Upper lobe of right lung (tissue), 1 donor: ENCODE measurements around the gene ZNF175. TPM values are rescaled to one million over a fixed set of nuclear protein-coding genes. Genes with fewer than 3 reads are reported as not detected.

Source experiments
- ATAC-seq: fragments of 200-7000 bp; cut with Tn5 transposase; one replicate; pipeline ENCODE4 v1.9.1; 2020; ENCODE audit warnings: mild to moderate bottlenecking, moderate library complexity
- DNase-seq: peaks from one replicate; pipeline ENCODE4 v3.0.0-alpha.2; 2020
- H3K27ac ChIP-seq: fragments of 200-600 bp; one replicate; pipeline ENCODE4 v1.8.0; 2022
- H3K27me3 ChIP-seq: fragments of 200-600 bp; one replicate; pipeline ENCODE4 v1.8.0; 2022; ENCODE audit warnings: mild to moderate bottlenecking
- H3K36me3 ChIP-seq: fragments of 200-600 bp; one replicate; pipeline ENCODE4 v1.8.0; 2022
- H3K4me1 ChIP-seq: fragments of 200-600 bp; one replicate; pipeline ENCODE4 v1.8.0; 2022
- H3K4me3 ChIP-seq: fragments of 200-600 bp; one replicate; pipeline ENCODE4 v1.8.0; 2022; ENCODE audit warnings: mild to moderate bottlenecking
- H3K9me3 ChIP-seq: fragments of 200-600 bp; one replicate; pipeline ENCODE4 v1.8.0; 2022
- CTCF ChIP-seq: fragments of 200-600 bp; IDR thresholded peaks from one replicate; pipeline ENCODE4 v1.8.0; 2022; ENCODE audit warnings: antibody characterized with exemption
- intact Hi-C: fragments of 100-400 bp; cut with DNase I; formaldehyde crosslinking; loops from one replicate; pipeline ENCODE4 v1.11.0; 2022
- total RNA-seq: library from RNA; stranded (reverse); fragmentation: NEBNext Ultra II Directional; extraction: Animal tissue kit (Norgen Biotek cat#: 25700); gene quantifications from one replicate; pipeline ENCODE4 v1.2.1, GENCODE V29; 2021
- donor health status: DM: no; HTN: yes; CAD: no; lungs with severe emphysema.

Gene ZNF175
- total RNA-seq, 1 donor from 2014 or later: 13.8 TPM

DNA sequence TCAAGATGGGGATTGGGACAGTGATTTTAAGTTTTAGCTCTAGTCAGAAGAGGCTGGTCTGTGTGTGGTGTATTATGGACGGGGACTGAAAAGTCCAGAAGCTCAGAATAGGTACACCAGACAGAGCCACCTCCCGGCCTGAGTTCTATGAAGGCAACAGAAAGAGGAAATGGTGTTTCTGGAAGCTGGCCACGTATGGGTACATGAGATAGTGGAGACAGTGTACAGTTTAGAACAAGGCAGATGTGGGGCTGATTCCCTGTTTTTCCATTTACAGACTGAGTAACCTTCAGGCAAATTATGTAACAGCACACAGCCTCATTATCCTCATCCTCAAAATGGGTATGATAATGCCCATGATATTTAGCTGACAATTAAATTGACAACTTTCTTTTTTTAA lies 1.3 kb downstream of the ZNF175 start:
- Histone ChIP-seq H3K4me3 (peak overlapping the region; percentile 74), H3K9me3 (no peaks in the 10 kb centered on the region), H3K27me3 (no peaks in the 10 kb centered on the region), H3K4me1 (peaks cover 18% of the 10 kb centered on the region), H3K27ac (no peak overlapping the region), H3K36me3 (peaks cover 31% of the 10 kb centered on the region)
- TF ChIP-seq CTCF: no peak
- ATAC-seq (no peak), DNase-seq (no peak)
- intact Hi-C loops: no loop called here

- peaks cover 18% of the 10 kb centered on the region for H3K4me1 ChIP-seq
- H3K4me3 ChIP-seq: no peak overlapping the region
- no peaks in the 10 kb centered on the region for H3K27me3 ChIP-seq
- H3K36me3 ChIP-seq: peaks cover 31% of the 10 kb centered on the region
- TF ChIP-seq CTCF: no peak
- intact Hi-C loops: no loop called here
- H3K27ac ChIP-seq: no peak overlapping the region
- DNase-seq (no peak), ATAC-seq (no peak)
- H3K9me3 ChIP-seq: no peaks in the 10 kb centered on the region
Measured at GRCh38 chr19:51572908-51573307, 1.8 kb downstream of the ZNF175 start.

- Histone ChIP-seq H3K4me3 (no peak overlapping the region), H3K27ac (no peak overlapping the region), H3K36me3 (peaks cover 35% of the 10 kb centered on the region), H3K27me3 (no peaks in the 10 kb centered on the region), H3K4me1 (peaks cover 18% of the 10 kb centered on the region), H3K9me3 (no peaks in the 10 kb centered on the region)
- TF ChIP-seq CTCF: no peak
- DNase-seq (no peak), ATAC-seq (no peak)
- intact Hi-C loops: no loop called here
Measured at GRCh38 chr19:51573331-51573730, 2.2 kb downstream of the ZNF175 start.

DNA sequence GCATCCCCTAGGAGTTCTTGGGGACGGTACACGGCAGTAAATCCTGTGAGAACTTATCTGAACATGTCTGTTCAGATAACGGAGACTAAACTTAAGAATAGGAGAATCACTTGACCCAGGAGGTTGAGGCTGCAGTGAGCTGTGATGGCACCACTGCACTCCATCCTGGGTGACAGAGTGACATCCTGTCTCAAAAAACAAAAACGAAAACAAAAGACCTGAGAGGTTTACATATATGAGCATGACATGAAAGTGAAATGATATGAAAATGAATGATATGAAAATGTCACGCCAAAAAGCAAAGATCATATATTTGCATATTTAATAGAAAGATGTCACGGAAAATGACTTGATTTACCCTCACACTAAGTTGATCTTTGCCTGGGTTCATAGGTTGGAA lies 5.8 kb downstream of the ZNF175 start:
- Histone ChIP-seq H3K36me3 (peaks cover 52% of the 10 kb centered on the region), H3K4me3 (no peak overlapping the region), H3K9me3 (no peaks in the 10 kb centered on the region), H3K4me1 (peaks cover 15% of the 10 kb centered on the region), H3K27ac (no peak overlapping the region), H3K27me3 (no peaks in the 10 kb centered on the region)
- DNase-seq (no peak), ATAC-seq (no peak)
- intact Hi-C loops: no loop called here
- TF ChIP-seq CTCF: no peak

DNA sequence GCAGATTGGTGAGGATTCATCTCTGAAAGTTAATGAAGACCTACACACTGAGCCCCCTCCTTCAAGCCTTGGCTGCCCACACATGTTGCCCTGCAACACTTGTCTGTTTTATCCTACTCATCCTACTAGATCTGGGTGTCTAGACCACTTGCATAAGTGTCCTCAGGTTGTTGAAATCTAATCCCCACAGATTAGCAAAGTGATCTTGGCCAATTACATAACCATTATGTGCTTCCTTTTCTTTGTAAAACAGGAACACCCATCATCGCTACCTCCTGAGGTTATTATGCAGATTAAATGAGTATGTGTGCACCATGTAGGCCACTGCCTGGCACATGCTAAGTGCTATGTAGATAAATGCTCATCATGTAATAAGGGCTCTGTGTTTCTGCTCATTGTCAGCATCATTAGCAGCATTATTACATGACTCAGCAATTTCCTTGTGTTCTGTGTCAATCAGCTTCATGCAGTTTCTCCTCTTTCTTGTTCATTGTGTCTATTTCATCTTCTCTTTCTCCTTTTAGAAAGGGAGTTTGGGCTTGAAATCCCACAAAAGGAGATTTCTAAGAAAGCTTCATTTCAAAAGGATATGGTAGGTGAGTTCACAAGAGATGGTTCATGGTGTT lies 15.1 kb downstream of the ZNF175 start:
- ATAC-seq (peak; percentile 56), DNase-seq (no peak)
- Histone ChIP-seq H3K4me3 (no peak overlapping the region), H3K36me3 (peaks cover 54% of the 10 kb centered on the region), H3K9me3 (peaks cover 6% of the 10 kb centered on the region), H3K4me1 (no peaks in the 10 kb centered on the region), H3K27ac (no peak overlapping the region), H3K27me3 (no peaks in the 10 kb centered on the region)
- TF ChIP-seq CTCF: no peak
- intact Hi-C loops: no loop called here

DNA sequence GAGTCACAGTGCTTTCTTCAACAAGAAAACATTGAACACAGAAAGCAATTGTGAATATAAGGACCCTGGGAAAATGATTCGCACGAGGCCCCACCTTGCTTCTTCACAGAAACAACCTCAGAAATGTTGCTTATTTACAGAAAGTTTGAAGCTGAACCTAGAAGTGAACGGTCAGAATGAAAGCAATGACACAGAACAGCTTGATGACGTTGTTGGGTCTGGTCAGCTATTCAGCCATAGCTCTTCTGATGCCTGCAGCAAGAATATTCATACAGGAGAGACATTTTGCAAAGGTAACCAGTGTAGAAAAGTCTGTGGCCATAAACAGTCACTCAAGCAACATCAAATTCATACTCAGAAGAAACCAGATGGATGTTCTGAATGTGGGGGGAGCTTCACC lies 15.7 kb downstream of the ZNF175 start:
- intact Hi-C loops: no loop called here

More for the DNA sequence above, 15.7 kb downstream of the ZNF175 start:
- no peak for ATAC-seq
- Histone ChIP-seq H3K9me3 (peaks cover 6% of the 10 kb centered on the region), H3K4me1 (no peaks in the 10 kb centered on the region), H3K27me3 (no peaks in the 10 kb centered on the region), H3K36me3 (peaks cover 48% of the 10 kb centered on the region), H3K27ac (no peak overlapping the region), H3K4me3 (no peak overlapping the region)
- no peak for TF ChIP-seq CTCF
- no peak for DNase-seq
